ENCODE data around the gene RARS2. TPM values are rescaled to one million over a fixed set of nuclear protein-coding genes. Genes with fewer than 3 reads are reported as not detected.

RARS2 gene
- total and polyA plus RNA-seq, 4 donors: 15.6 to 40.5 (median 24.4) TPM

DNA sequence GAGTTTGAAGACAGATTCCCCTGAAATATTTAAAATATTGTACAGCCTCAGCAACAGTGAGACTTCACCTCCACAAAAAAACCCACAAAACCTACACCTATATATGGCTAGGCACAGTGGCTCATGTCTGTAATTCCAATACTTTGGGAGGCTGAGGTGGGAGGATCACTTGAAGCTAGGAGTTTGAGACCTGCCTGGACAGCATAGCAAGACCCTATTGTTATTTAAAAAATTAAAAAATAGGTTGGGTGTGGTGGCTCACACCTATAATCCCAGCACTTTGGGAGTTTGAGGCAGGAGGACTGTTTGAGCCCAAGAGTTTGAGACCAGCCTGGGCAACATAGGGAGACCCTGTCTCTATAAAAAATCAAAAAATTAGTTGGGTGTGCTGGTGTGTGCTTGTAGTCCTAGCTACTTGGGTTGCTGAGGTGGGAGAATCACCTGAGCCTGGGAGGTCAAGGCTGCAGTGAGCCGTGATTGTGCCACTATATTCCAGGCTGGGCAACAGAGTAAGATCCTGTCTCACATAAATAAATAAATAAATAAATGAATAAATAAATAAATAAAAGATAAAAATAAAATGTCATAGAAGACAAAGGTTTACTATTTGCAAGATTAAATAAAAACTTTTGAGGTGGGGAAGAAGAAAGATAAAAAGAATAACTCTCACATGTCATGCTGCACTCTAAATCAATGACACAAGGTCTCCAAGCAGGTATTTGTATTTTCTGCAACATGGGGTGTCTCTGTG lies 51.1 kb downstream of the RARS2 start:
- no peak overlapping the region for H3K4me3 ChIP-seq
- DNase-seq (no peak), ATAC-seq (ENCODE audit: insufficient read depth, low FRiP score) (no peak)
- TF ChIP-seq, protein P1, sequence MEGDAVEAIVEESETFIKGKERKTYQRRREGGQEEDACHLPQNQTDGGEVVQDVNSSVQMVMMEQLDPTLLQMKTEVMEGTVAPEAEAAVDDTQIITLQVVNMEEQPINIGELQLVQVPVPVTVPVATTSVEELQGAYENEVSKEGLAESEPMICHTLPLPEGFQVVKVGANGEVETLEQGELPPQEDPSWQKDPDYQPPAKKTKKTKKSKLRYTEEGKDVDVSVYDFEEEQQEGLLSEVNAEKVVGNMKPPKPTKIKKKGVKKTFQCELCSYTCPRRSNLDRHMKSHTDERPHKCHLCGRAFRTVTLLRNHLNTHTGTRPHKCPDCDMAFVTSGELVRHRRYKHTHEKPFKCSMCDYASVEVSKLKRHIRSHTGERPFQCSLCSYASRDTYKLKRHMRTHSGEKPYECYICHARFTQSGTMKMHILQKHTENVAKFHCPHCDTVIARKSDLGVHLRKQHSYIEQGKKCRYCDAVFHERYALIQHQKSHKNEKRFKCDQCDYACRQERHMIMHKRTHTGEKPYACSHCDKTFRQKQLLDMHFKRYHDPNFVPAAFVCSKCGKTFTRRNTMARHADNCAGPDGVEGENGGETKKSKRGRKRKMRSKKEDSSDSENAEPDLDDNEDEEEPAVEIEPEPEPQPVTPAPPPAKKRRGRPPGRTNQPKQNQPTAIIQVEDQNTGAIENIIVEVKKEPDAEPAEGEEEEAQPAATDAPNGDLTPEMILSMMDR (IDR thresholded peaks at IDR 0.05; ENCODE audit: control extremely low read depth, extremely low read depth): no peak
- H3K36me3 ChIP-seq (ENCODE audit: control insufficient read depth in 4 of 4, insufficient read depth in 4 of 4, low read length in 4 of 4): peaks cover 2 to 23% (median 8%) of the 10 kb centered on the region in 4 donors
- no peaks in the 10 kb centered on the region for H3K27me3 ChIP-seq (ENCODE audit: control insufficient read depth in 3 of 3, insufficient read depth in 3 of 3, low read length in 2 of 3)
- H3K27ac ChIP-seq (ENCODE audit: low read depth in 1 of 2, low read length in 1 of 2): no peak overlapping the region
- no peaks in the 10 kb centered on the region for H3K4me1 ChIP-seq (ENCODE audit: control insufficient read depth in 5 of 5, insufficient read depth in 5 of 5, low read length in 5 of 5)
- no peak overlapping the region for H3K9ac ChIP-seq (ENCODE audit: insufficient read depth in 1 of 2, low read length in 2 of 2)
- WGBS, 2 donors: 94 to 100% methylated on average over 1 of the region's 1 CpG
- H3K9me3 ChIP-seq (ENCODE audit: control insufficient read depth in 4 of 4, insufficient read depth in 3 of 4, low read length in 3 of 4): peaks cover 0 to 2% (median 0%) of the 10 kb centered on the region in 4 donors

DNA sequence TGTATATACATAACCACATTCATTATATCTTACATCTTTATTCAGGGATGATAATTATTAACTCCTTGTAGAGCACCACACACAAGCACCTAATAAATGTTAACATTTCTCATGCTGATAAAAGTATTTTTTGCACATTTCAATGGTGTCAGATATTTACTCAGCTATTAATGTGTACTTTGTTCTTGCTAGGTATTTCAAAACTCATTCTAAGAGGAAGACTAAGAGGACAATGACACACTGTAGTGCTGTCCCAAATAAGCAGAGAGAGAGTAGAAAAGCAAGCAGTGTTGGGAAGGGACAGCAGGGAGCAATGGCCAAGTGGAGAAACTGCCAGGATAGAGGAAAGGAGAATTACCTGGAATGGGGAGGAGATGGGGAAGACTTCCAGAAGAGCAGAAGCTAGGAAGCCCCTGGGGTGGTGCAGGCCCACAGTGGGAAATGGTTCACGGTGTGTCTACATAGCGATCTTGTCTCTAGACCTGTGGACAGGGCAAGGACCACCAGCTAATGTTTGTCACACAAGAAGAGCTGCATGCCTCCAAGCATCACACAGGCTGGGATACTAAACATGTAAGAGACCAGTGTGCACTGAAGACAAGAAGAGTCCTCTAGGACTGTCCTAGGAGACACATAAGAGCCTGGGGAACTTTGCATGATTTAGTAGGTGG lies 55.3 kb downstream of the RARS2 start:
- H3K27me3 ChIP-seq (ENCODE audit: control insufficient read depth in 3 of 3, insufficient read depth in 3 of 3, low read length in 2 of 3): no peaks in the 10 kb centered on the region
- WGBS, 2 donors: 82 to 100% methylated on average over 2 of the region's 2 CpGs
- H3K9me3 ChIP-seq (ENCODE audit: control insufficient read depth in 4 of 4, insufficient read depth in 3 of 4, low read length in 3 of 4): peaks cover 0 to 1% (median 0%) of the 10 kb centered on the region in 4 donors
- TF ChIP-seq, protein P1 (IDR thresholded peaks at IDR 0.05; ENCODE audit: control extremely low read depth, extremely low read depth): no peak
- peaks cover 7 to 17% (median 12%) of the 10 kb centered on the region in 4 donors for H3K36me3 ChIP-seq (ENCODE audit: control insufficient read depth in 4 of 4, insufficient read depth in 4 of 4, low read length in 4 of 4)
- H3K4me3 ChIP-seq: no peak overlapping the region
- no peak overlapping the region for H3K27ac ChIP-seq (ENCODE audit: low read depth in 1 of 2, low read length in 1 of 2)
- DNase-seq (peak in 1 of 3 donors; percentile 10), ATAC-seq (ENCODE audit: insufficient read depth, low FRiP score) (no peak)
- H3K4me1 ChIP-seq (ENCODE audit: control insufficient read depth in 5 of 5, insufficient read depth in 5 of 5, low read length in 5 of 5): no peaks in the 10 kb centered on the region
- H3K9ac ChIP-seq (ENCODE audit: insufficient read depth in 1 of 2, low read length in 2 of 2): no peak overlapping the region

DNA sequence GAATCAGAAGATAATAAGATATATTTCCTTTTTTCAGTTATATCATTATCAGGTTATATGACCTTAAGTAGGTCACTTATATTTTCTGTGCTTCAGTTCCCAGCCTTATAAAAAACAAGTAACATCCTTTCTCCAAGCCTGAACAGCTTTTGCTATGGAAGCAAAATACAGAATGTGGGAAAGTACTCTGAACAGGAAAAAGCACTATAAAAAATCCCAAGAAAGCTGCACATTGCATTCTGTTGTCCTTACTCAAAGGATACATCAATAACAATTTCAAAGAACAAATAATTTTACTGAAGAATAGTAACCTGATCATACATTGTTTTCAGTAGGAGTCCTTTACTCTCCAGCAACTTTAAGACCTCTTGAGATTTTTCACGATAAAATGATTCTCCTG lies 60.6 kb downstream of the RARS2 start:
- no peak overlapping the region for H3K27ac ChIP-seq (ENCODE audit: low read depth in 1 of 2, low read length in 1 of 2)
- peaks cover 5 to 13% (median 9%) of the 10 kb centered on the region in 4 donors for H3K36me3 ChIP-seq (ENCODE audit: control insufficient read depth in 4 of 4, insufficient read depth in 4 of 4, low read length in 4 of 4)
- H3K9ac ChIP-seq (ENCODE audit: insufficient read depth in 1 of 2, low read length in 2 of 2): no peak overlapping the region
- TF ChIP-seq, protein P1 (IDR thresholded peaks at IDR 0.05; ENCODE audit: control extremely low read depth, extremely low read depth): no peak
- no peak overlapping the region for H3K4me3 ChIP-seq
- no peaks in the 10 kb centered on the region for H3K4me1 ChIP-seq (ENCODE audit: control insufficient read depth in 5 of 5, insufficient read depth in 5 of 5, low read length in 5 of 5)
- no peaks in the 10 kb centered on the region for H3K9me3 ChIP-seq (ENCODE audit: control insufficient read depth in 4 of 4, insufficient read depth in 3 of 4, low read length in 3 of 4)
- H3K27me3 ChIP-seq (ENCODE audit: control insufficient read depth in 3 of 3, insufficient read depth in 3 of 3, low read length in 2 of 3): no peaks in the 10 kb centered on the region
- no peak for ATAC-seq (ENCODE audit: insufficient read depth, low FRiP score)
- DNase-seq: no peak
- 93 to 97% methylated on average over 1 of the region's 1 CpG for WGBS, 2 donors

Data from lung (tissue), 12 donors.